Endodermal cell (in vitro differentiated cells): ENCODE data around the gene CHST7. TPM values are rescaled to one million over a fixed set of nuclear protein-coding genes. Genes with fewer than 3 reads are reported as not detected.

Experiments used
- DNase-seq: peaks from one replicate; pipeline ENCODE4 v3.0.0-alpha.2; 2017
- H3K27ac ChIP-seq: 2 replicates; pipeline ENCODE4 v1.5.1; 2013; ENCODE audit warnings: mild to moderate bottlenecking, low read depth, low read length, moderate library complexity
- H3K27me3 ChIP-seq: 2 replicates; pipeline ENCODE4 v1.6.1; 2013; ENCODE audit warnings: mild to moderate bottlenecking, low read length, moderate library complexity; ENCODE audit not compliant: insufficient read depth, control insufficient read depth, poor library complexity, severe bottlenecking
- H3K36me3 ChIP-seq: 2 replicates; pipeline ENCODE4 v1.7.0; 2013; ENCODE audit warnings: mild to moderate bottlenecking, low read length, moderate library complexity; ENCODE audit not compliant: control insufficient read depth, insufficient read depth
- H3K4me1 ChIP-seq: one replicate; pipeline ENCODE4 v1.7.0; 2013; ENCODE audit warnings: low read length; ENCODE audit not compliant: control insufficient read depth, insufficient read depth
- H3K4me3 ChIP-seq: 2 replicates; pipeline ENCODE4 v1.5.1; 2013; ENCODE audit warnings: mild to moderate bottlenecking, low read length, moderate library complexity
- H3K9ac ChIP-seq: 2 replicates; pipeline ENCODE4 v1.6.1; 2013; ENCODE audit warnings: mild to moderate bottlenecking, low read length, moderate library complexity; ENCODE audit not compliant: poor library complexity, severe bottlenecking; ENCODE audit errors: extremely low read depth
- H3K9me3 ChIP-seq: 2 replicates; pipeline ENCODE4 v1.6.1; 2013; ENCODE audit warnings: mild to moderate bottlenecking, low read length, moderate library complexity; ENCODE audit not compliant: control insufficient read depth
- H3K27ac Mint-ChIP-seq: 2 replicates; pipeline ENCODE4 v1.8.0; 2020; ENCODE audit warnings: mixed read lengths
- H3K27me3 Mint-ChIP-seq: 2 replicates; pipeline ENCODE4 v1.8.0; 2021; ENCODE audit warnings: mild to moderate bottlenecking, mixed read lengths; ENCODE audit not compliant: insufficient read depth
- H3K36me3 Mint-ChIP-seq: 2 replicates; pipeline ENCODE4 v1.8.0; 2020; ENCODE audit warnings: low read depth, mixed read lengths
- H3K4me1 Mint-ChIP-seq: 2 replicates; pipeline ENCODE4 v1.8.0; 2020; ENCODE audit warnings: mixed read lengths
- H3K4me3 Mint-ChIP-seq: 2 replicates; pipeline ENCODE4 v1.8.0; 2020; ENCODE audit warnings: mild to moderate bottlenecking, moderate library complexity, mixed read lengths
- H3K9me3 Mint-ChIP-seq: 2 replicates; pipeline ENCODE4 v1.8.0; 2020; ENCODE audit warnings: mild to moderate bottlenecking, mixed read lengths
- CTCF ChIP-seq: fragments of 200-600 bp; sonication (generic); conservative IDR thresholded peaks from 2 replicates; pipeline ENCODE4 v1.5.0; 2021; ENCODE audit warnings: antibody characterized with exemption, mild to moderate bottlenecking
- WGBS, 2 experiments: methylation state at CpG; one replicate each; pipeline versions ENCODE4 v1.1.5 to v1.1.7; 2013; ENCODE audit warnings: missing lambda C conversion rate in 2 of 2, mixed read lengths in 1 of 2; ENCODE audit not compliant: insufficient coverage in 1 of 2, insufficient read length in 1 of 2; 5-methylcytosine and 5-hydroxymethylcytosine counted together
- total RNA-seq, 2 donors: library from RNA; stranded (reverse); fragmentation: NEBNext Ultra II Directional in 1 of 2; extraction: Animal tissue kit (Norgen Biotek cat#: 25700) in 1 of 2; gene quantifications; 2 replicates in 1 of 2; 3 replicates in 1 of 2; pipeline ENCODE4 v1.2.1, GENCODE V29; 2021

Gene CHST7
- total RNA-seq, 2 donors from 2014 or later = 1.6 to 4.2 TPM

- peaks cover 55% of the 10 kb centered on the region for H3K9me3 Mint-ChIP-seq
- 83% methylated on average over 1 of the region's 1 CpG; no CpG with 5 or more reads in 1 of the 2 experiments for WGBS, 2 experiments
- no peak overlapping the region for H3K9ac ChIP-seq
Measured at GRCh38 chrX:46579250-46579649, 5.7 kb downstream of the CHST7 start.

GRCh38 chrX:46580613-46581012 lies 7.0 kb downstream of the CHST7 start:
- Histone ChIP-seq H3K9ac (no peak overlapping the region), H3K27ac (no peak overlapping the region), H3K9me3 (no peaks in the 10 kb centered on the region), H3K27me3 (peaks cover 4% of the 10 kb centered on the region), H3K4me1 (no peaks in the 10 kb centered on the region), H3K4me3 (no peak overlapping the region), H3K36me3 (no peaks in the 10 kb centered on the region)
- DNase-seq = no peak
- 99 to 100% methylated on average over 1 to 5 of the region's 6 CpGs for WGBS, 2 experiments
- Mint-ChIP-seq H3K27me3 (peaks cover 8% of the 10 kb centered on the region), H3K27ac (no peak overlapping the region), H3K36me3 (peaks cover 2% of the 10 kb centered on the region), H3K4me3 (no peak overlapping the region), H3K9me3 (peaks cover 57% of the 10 kb centered on the region), H3K4me1 (peaks cover 9% of the 10 kb centered on the region)
- no peak for TF ChIP-seq CTCF

More at GRCh38 chrX:46579250-46579649, 5.7 kb downstream of the CHST7 start:
- TF ChIP-seq CTCF = no peak
- no peak overlapping the region for H3K27ac ChIP-seq
- no peaks in the 10 kb centered on the region for H3K4me1 ChIP-seq
- Mint-ChIP-seq H3K36me3 (peaks cover 2% of the 10 kb centered on the region), H3K27ac (no peak overlapping the region), H3K4me3 (no peak overlapping the region), H3K4me1 (peaks cover 9% of the 10 kb centered on the region), H3K27me3 (peaks cover 12% of the 10 kb centered on the region)
- DNase-seq = no peak
- peaks cover 9% of the 10 kb centered on the region for H3K27me3 ChIP-seq
- no peaks in the 10 kb centered on the region for H3K9me3 ChIP-seq
- no peak overlapping the region for H3K4me3 ChIP-seq
- no peaks in the 10 kb centered on the region for H3K36me3 ChIP-seq

- Mint-ChIP-seq H3K9me3 (peaks cover 55% of the 10 kb centered on the region), H3K36me3 (peaks cover 2% of the 10 kb centered on the region), H3K4me1 (peaks cover 6% of the 10 kb centered on the region), H3K4me3 (no peak overlapping the region), H3K27me3 (no peaks in the 10 kb centered on the region), H3K27ac (no peak overlapping the region)
- H3K4me3 ChIP-seq = no peak overlapping the region
- H3K27me3 ChIP-seq = no peaks in the 10 kb centered on the region
- no peaks in the 10 kb centered on the region for H3K4me1 ChIP-seq
- peak overlapping the region; percentile 66 for H3K27ac ChIP-seq
- H3K9me3 ChIP-seq = no peaks in the 10 kb centered on the region
- no peak for DNase-seq
- 72 to 86% methylated on average over 2 of the region's 3 CpGs for WGBS, 2 experiments
- H3K36me3 ChIP-seq = no peaks in the 10 kb centered on the region
- no peak for TF ChIP-seq CTCF
- no peak overlapping the region for H3K9ac ChIP-seq
Measured at GRCh38 chrX:46582325-46582724, 8.8 kb downstream of the CHST7 start.
